HepG2 (cell line): ENCODE measurements around the gene NACC2. TPM values are rescaled to one million over a fixed set of nuclear protein-coding genes. Genes with fewer than 3 reads are reported as not detected.

Experiments
- ATF5 ChIP-seq: sonication (generic); formaldehyde crosslinking; IDR thresholded peaks from 2 replicates; pipeline ENCODE4 v1.4.0; 2020; ENCODE audit warnings: mild to moderate bottlenecking, low read depth, missing genetic modification reagents
- CCDC6 ChIP-seq: sonication (generic); formaldehyde crosslinking; IDR thresholded peaks from 2 replicates; pipeline ENCODE4 v1.8.1; 2022; ENCODE audit warnings: mild to moderate bottlenecking, missing genetic modification reagents, moderate library complexity
- EHMT2 ChIP-seq: fragments of 200-600 bp; sonication (generic); IDR thresholded peaks from 2 replicates; pipeline ENCODE4 v1.7.0; 2017; ENCODE audit warnings: antibody characterized with exemption, low read depth, low read length, borderline replicate concordance
- ETV6 ChIP-seq: sonication (generic); formaldehyde crosslinking; conservative IDR thresholded peaks from 2 replicates; pipeline ENCODE4 v1.4.0; 2020; ENCODE audit warnings: missing genetic modification reagents
- FOXO4 ChIP-seq: sonication (generic); formaldehyde crosslinking; conservative IDR thresholded peaks from 2 replicates; pipeline ENCODE4 v1.8.1; 2023; ENCODE audit warnings: missing genetic modification reagents
- HCFC1 ChIP-seq: fragments of 150-350 bp; IDR thresholded peaks from 2 replicates; pipeline ENCODE4 v1.6.1; 2014; ENCODE audit warnings: low read depth, low read length
- HOXA9 ChIP-seq: sonication (generic); formaldehyde crosslinking; IDR thresholded peaks from 2 replicates; pipeline ENCODE4 v1.8.1; 2022; ENCODE audit warnings: missing genetic modification reagents, mild to moderate bottlenecking, moderate library complexity, borderline replicate concordance
- MYPOP ChIP-seq: sonication (generic); formaldehyde crosslinking; IDR thresholded peaks from 2 replicates; pipeline ENCODE4 v1.8.1; 2023; ENCODE audit warnings: mild to moderate bottlenecking, moderate library complexity, missing genetic modification reagents
- PREB ChIP-seq: sonication (generic); formaldehyde crosslinking; IDR thresholded peaks from 2 replicates; pipeline ENCODE4 v1.4.0; 2020; ENCODE audit warnings: missing genetic modification reagents
- RERE ChIP-seq: IDR thresholded peaks from 2 replicates; pipeline ENCODE4 v1.6.1; 2016; ENCODE audit warnings: low read depth, missing genetic modification reagents, missing compliant biosample characterization
- SRF ChIP-seq: IDR thresholded peaks from 2 replicates; pipeline ENCODE4 v1.6.1; 2011; ENCODE audit warnings: mild to moderate bottlenecking, low read depth, low read length, moderate library complexity
- TARDBP ChIP-seq: sonication (generic); formaldehyde crosslinking; IDR thresholded peaks from 2 replicates; pipeline ENCODE4 v1.8.0; 2022; ENCODE audit warnings: mild to moderate bottlenecking, missing genetic modification reagents
- ZNF367 ChIP-seq: sonication (generic); formaldehyde crosslinking; IDR thresholded peaks from 2 replicates; pipeline ENCODE4 v1.4.0; 2020; ENCODE audit warnings: missing genetic modification reagents, borderline replicate concordance
- ZNF639 ChIP-seq: conservative IDR thresholded peaks from 2 replicates; pipeline ENCODE4 v1.6.1; 2018; ENCODE audit warnings: missing genetic modification reagents
- ZNF740 ChIP-seq: sonication (generic); formaldehyde crosslinking; IDR thresholded peaks from 2 replicates; pipeline ENCODE4 v1.4.0; 2020; ENCODE audit warnings: missing genetic modification reagents
- ZNF777 ChIP-seq: sonication (generic); formaldehyde crosslinking; IDR thresholded peaks from 2 replicates; pipeline ENCODE4 v1.4.0; 2020; ENCODE audit warnings: missing genetic modification reagents
- polyA plus RNA-seq, 8 experiments: library from polyadenylated mRNA; depleted of rRNA in 3 of 8; stranded (reverse) in 7 of 8; unstranded in 1 of 8; fragments of >200 nt; fragmentation: Illumina TruSeq in 4 of 8; extraction: Trizol in 4 of 8; gene quantifications; 2 replicates each; pipeline versions ENCODE4 v1.2.1 to v1.2.3, GENCODE V29; 2011 to 2016; ENCODE audit warnings: low read depth in 4 of 8, missing spikeins in 1 of 8, mixed read lengths in 1 of 8; ENCODE audit not compliant: insufficient read depth in 1 of 8
- total RNA-seq, 5 experiments: library from RNA; depleted of rRNA; stranded (reverse); fragments of >200 nt; fragmentation: Illumina TruSeq; extraction: Trizol; gene quantifications; 2 replicates each; pipeline ENCODE4 v1.2.3, GENCODE V29; 2016; ENCODE audit warnings: low read depth in 1 of 5

The NACC2 gene
- total and polyA plus RNA-seq, 2 of the 13 experiments (the other 11 are each of a cell fraction or from before 2014, with no cell fraction given): 5.9 to 12.3 TPM

GRCh38 chr9:135961277-135961715, 133.8 kb downstream of the NACC2 start, which contains the start of gene UBAC1 (continued):
- TF ChIP-seq ATF5 (CRISPR knock-in tag) (no peak), ZNF740 (CRISPR knock-in tag) (no peak), SRF (peak; percentile 49; the same call in 1 of the 2 replicates), HOXA9 (no peak), ZNF777 (peak; percentile 70; the same call in 1 of the 2 replicates), EHMT2 (no peak), HCFC1 (peak; percentile 98), FOXO4 (no peak), ETV6 (CRISPR knock-in tag) (no peak), MYPOP (CRISPR knock-in tag) (no peak), ZNF639 (peak; percentile 93), PREB (no peak), CCDC6 (CRISPR knock-in tag) (no peak), RERE (no peak), TARDBP (CRISPR knock-in tag) (no peak), ZNF367 (no peak)
